Measurements from ENCODE around the gene ANKRD29. TPM values are rescaled to one million over a fixed set of nuclear protein-coding genes. Genes with fewer than 3 reads are reported as not detected.
A peak's percentile ranks its signal among the peaks of the same experiment; 100 is the strongest.

The ANKRD29 gene
- polyA plus RNA-seq, 1 experiment, result 0.15 TPM

DNA sequence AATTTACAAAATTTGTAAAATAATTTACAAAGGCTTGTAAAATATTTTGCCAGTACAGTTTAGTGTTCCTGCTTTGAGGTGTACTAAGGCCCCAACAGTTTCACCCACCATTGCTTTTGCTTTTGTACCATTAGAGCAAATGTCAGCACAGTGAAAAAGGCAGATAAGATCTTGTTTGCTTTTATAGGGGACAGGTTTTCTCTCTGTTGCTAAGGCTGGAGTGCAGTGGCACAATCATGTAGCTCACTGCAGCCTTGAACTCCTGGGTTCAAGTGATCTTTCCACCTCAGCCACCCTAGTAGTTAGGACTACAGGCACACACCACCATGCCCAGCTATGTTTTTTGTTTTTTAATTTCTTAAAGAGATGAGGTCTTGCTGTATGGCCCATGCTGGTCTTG, 56.8 kb downstream of the ANKRD29 start:
- ChIA-PET CTCF (no interaction called here), POLR2A (no interaction called here)
- DNase-seq (ENCODE audit: low read depth, low spot score), result no peak
- Histone ChIP-seq H3K9me3 (ENCODE audit: control insufficient read depth, insufficient read depth, low read length) (no peaks in the 10 kb centered on the region), H3K4me3 (ENCODE audit: low read depth, low read length) (no peak overlapping the region), H3K27ac (ENCODE audit: low read depth, low read length) (no peak overlapping the region), H3K27me3 (ENCODE audit: control insufficient read depth, insufficient read depth, low read length) (peaks cover 10% of the 10 kb centered on the region)
- TF ChIP-seq, protein P1, sequence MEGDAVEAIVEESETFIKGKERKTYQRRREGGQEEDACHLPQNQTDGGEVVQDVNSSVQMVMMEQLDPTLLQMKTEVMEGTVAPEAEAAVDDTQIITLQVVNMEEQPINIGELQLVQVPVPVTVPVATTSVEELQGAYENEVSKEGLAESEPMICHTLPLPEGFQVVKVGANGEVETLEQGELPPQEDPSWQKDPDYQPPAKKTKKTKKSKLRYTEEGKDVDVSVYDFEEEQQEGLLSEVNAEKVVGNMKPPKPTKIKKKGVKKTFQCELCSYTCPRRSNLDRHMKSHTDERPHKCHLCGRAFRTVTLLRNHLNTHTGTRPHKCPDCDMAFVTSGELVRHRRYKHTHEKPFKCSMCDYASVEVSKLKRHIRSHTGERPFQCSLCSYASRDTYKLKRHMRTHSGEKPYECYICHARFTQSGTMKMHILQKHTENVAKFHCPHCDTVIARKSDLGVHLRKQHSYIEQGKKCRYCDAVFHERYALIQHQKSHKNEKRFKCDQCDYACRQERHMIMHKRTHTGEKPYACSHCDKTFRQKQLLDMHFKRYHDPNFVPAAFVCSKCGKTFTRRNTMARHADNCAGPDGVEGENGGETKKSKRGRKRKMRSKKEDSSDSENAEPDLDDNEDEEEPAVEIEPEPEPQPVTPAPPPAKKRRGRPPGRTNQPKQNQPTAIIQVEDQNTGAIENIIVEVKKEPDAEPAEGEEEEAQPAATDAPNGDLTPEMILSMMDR (IDR thresholded peaks at IDR 0.05; ENCODE audit: low read depth, low read length), result no peak

DNA sequence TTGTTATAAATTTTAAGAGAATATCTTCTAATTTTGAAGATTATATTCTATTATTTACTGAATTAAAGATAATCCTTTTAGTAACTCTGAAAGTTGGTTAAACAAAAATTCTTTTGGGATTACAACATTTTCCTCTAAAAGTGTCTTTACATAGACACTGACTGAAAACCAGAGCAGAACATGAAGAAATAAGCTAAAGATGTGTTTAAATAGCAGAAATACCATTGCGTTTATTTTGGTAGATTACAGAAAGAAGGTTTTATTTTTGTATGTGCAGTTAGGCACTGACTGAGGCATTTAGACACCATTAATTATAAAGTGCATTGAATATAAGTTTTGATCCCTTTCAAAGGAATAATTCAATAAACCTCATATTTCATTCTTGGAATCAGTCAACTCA, 62.9 kb downstream of the ANKRD29 start:
- Histone ChIP-seq H3K27ac (ENCODE audit: low read depth, low read length) (no peak overlapping the region), H3K9me3 (ENCODE audit: control insufficient read depth, insufficient read depth, low read length) (no peaks in the 10 kb centered on the region), H3K4me3 (ENCODE audit: low read depth, low read length) (no peak overlapping the region), H3K27me3 (ENCODE audit: control insufficient read depth, insufficient read depth, low read length) (peaks cover 3% of the 10 kb centered on the region)
- ChIA-PET CTCF (interaction anchor here (1.2 to 2.2 kb wide), 2 partner anchors 23 to 103 kb away, joined by 6 to 9 read pairs; no protein-coding TSS in a partner anchor), POLR2A (interaction anchor here (0.9 kb wide), 1 partner anchor 13 kb away, joined by 3 read pairs; no protein-coding TSS in a partner anchor)
- TF ChIP-seq, protein P1 (IDR thresholded peaks at IDR 0.05; ENCODE audit: low read depth, low read length), result no peak
- DNase-seq (ENCODE audit: low read depth, low spot score), result no peak

DNA sequence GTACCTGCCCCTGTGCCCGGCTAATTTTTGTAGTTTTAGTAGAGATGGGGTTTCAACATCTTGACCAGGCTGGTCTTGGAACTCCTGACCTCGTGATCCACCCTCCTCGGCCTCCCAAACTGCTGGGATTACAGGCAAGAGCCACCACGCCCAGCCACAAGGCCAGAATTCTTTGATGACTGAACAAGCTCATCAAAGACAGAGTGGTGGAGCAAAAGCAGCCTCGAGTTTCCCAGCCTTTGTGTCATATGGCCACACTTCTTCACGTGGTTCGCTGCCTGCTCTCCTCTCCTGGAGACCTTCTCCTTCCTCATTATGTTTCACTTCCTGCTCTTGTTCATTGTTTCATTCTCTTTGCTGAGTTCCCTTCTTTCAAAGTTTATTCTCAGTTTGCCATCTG, 66.5 kb downstream of the ANKRD29 start:
- Histone ChIP-seq H3K4me3 (ENCODE audit: low read depth, low read length) (no peak overlapping the region), H3K27me3 (ENCODE audit: control insufficient read depth, insufficient read depth, low read length) (no peaks in the 10 kb centered on the region), H3K9me3 (ENCODE audit: control insufficient read depth, insufficient read depth, low read length) (no peaks in the 10 kb centered on the region), H3K27ac (ENCODE audit: low read depth, low read length) (no peak overlapping the region)
- POLR2A ChIA-PET, result no interaction called here
- DNase-seq (ENCODE audit: low read depth, low spot score), result no peak
- TF ChIP-seq, protein P1 (IDR thresholded peaks at IDR 0.05; ENCODE audit: low read depth, low read length), result no peak
- CTCF ChIA-PET, result no interaction called here

DNA sequence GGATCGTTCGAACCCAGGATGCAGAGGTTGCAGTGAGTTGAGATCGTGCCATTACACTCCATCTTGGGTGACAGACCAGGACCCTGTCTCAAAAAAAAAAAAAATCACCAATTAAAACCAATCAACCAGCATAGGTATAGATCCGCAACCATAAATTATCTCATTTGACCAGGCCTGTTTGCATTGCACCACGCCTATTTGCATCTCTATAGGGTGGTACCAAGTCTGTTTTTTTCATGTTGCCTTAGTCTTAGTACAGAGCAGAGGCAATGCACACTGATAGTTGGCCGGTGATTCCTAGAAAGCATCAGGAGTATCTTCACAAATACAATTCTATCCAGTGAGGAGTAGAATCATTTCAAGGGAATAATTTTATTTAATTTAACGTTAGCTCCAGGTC, 67.1 kb downstream of the ANKRD29 start:
- TF ChIP-seq, protein P1 (IDR thresholded peaks at IDR 0.05; ENCODE audit: low read depth, low read length), result no peak
- ChIA-PET CTCF (no interaction called here), POLR2A (no interaction called here)
- no peak overlapping the region for H3K4me3 ChIP-seq (ENCODE audit: low read depth, low read length)
- no peaks in the 10 kb centered on the region for H3K27me3 ChIP-seq (ENCODE audit: control insufficient read depth, insufficient read depth, low read length)
- no peaks in the 10 kb centered on the region for H3K9me3 ChIP-seq (ENCODE audit: control insufficient read depth, insufficient read depth, low read length)
- no peak for DNase-seq (ENCODE audit: low read depth, low spot score)
- no peak overlapping the region for H3K27ac ChIP-seq (ENCODE audit: low read depth, low read length)

DNA sequence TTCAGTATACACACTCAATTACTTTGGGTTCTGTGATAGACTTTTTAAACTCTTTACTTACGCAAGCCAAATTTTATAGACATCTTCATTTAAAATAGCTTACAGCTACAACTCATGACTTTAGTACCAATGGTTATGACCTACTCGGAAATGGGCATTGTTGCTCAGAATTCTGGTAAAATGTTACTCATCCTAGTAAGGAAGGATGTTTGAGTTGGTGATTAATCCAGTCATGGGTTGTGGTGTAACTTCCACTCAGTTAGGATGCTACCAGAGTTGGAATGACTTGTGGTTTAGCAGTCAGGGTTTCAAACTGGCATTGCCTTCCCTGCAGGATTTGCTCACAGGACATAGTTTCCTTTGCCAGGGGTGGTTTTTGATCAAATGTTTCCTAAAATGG, 69.0 kb downstream of the ANKRD29 start:
- H3K27me3 ChIP-seq (ENCODE audit: control insufficient read depth, insufficient read depth, low read length), result peaks cover 5% of the 10 kb centered on the region
- ChIA-PET POLR2A (no interaction called here), CTCF (no interaction called here)
- TF ChIP-seq, protein P1 (IDR thresholded peaks at IDR 0.05; ENCODE audit: low read depth, low read length), result no peak
- no peak overlapping the region for H3K4me3 ChIP-seq (ENCODE audit: low read depth, low read length)
- peak; percentile 21 for DNase-seq (ENCODE audit: low read depth, low spot score)
- H3K9me3 ChIP-seq (ENCODE audit: control insufficient read depth, insufficient read depth, low read length), result no peaks in the 10 kb centered on the region
- H3K27ac ChIP-seq (ENCODE audit: low read depth, low read length), result peak overlapping the region; percentile 39

Data from AG04450 (cell line).